GM12875 (cell line): Measurements from ENCODE around the gene ADO.

Source experiments
- H3K4me3 ChIP-seq: one replicate; pipeline ENCODE4 v1.5.1; 2011; ENCODE audit warnings: low read depth, low read length, control low read depth
- CTCF ChIP-seq: IDR thresholded peaks from 2 replicates; pipeline ENCODE4 v1.5.1; 2011; ENCODE audit warnings: low read depth, mild to moderate bottlenecking, control low read depth, inconsistent platforms, low read length, moderate library complexity, borderline replicate concordance; ENCODE audit not compliant: insufficient read depth

The ADO gene

GRCh38 chr10:62810156-62810902 is 5.8 kb downstream of the ADO start:
- no peak for TF ChIP-seq CTCF

GRCh38 chr10:62811159-62811875 is 6.8 kb downstream of the ADO start:
- TF ChIP-seq CTCF, result no peak
- no peak overlapping the region for H3K4me3 ChIP-seq

More at GRCh38 chr10:62810156-62810902, 5.8 kb downstream of the ADO start:
- no peak overlapping the region for H3K4me3 ChIP-seq

- TF ChIP-seq CTCF, result no peak
- H3K4me3 ChIP-seq, result no peak overlapping the region
These were observed 8.3 kb downstream of the ADO start for GRCh38 chr10:62812672-62813439.

GRCh38 chr10:62813453-62813852 is 8.9 kb downstream of the ADO start:
- TF ChIP-seq CTCF, result no peak
- H3K4me3 ChIP-seq, result no peak overlapping the region

- peak overlapping the region; percentile 68 for H3K4me3 ChIP-seq
- TF ChIP-seq CTCF, result no peak
These were observed 9.5 kb downstream of the ADO start for GRCh38 chr10:62813981-62814380.

- no peak for TF ChIP-seq CTCF
- peak overlapping the region; percentile 68 for H3K4me3 ChIP-seq
These were observed 10.3 kb downstream of the ADO start for GRCh38 chr10:62814756-62815380.
